NT2/D1 (cell line): ENCODE data around the gene ZFYVE21.

Experiments
- SUZ12 ChIP-seq: IDR thresholded peaks from 2 replicates; pipeline ENCODE4 v1.6.1; 2011; ENCODE audit not compliant: insufficient read length, insufficient read depth; ENCODE audit errors: extremely low read depth
- YY1 ChIP-seq: IDR thresholded peaks from 2 replicates; pipeline ENCODE4 v1.6.1; 2011; ENCODE audit not compliant: insufficient read length, insufficient read depth
- ZNF274 ChIP-seq: IDR thresholded peaks from 2 replicates; pipeline ENCODE4 v1.6.1; 2011; ENCODE audit warnings: mild to moderate bottlenecking, low read depth, low read length

DNA sequence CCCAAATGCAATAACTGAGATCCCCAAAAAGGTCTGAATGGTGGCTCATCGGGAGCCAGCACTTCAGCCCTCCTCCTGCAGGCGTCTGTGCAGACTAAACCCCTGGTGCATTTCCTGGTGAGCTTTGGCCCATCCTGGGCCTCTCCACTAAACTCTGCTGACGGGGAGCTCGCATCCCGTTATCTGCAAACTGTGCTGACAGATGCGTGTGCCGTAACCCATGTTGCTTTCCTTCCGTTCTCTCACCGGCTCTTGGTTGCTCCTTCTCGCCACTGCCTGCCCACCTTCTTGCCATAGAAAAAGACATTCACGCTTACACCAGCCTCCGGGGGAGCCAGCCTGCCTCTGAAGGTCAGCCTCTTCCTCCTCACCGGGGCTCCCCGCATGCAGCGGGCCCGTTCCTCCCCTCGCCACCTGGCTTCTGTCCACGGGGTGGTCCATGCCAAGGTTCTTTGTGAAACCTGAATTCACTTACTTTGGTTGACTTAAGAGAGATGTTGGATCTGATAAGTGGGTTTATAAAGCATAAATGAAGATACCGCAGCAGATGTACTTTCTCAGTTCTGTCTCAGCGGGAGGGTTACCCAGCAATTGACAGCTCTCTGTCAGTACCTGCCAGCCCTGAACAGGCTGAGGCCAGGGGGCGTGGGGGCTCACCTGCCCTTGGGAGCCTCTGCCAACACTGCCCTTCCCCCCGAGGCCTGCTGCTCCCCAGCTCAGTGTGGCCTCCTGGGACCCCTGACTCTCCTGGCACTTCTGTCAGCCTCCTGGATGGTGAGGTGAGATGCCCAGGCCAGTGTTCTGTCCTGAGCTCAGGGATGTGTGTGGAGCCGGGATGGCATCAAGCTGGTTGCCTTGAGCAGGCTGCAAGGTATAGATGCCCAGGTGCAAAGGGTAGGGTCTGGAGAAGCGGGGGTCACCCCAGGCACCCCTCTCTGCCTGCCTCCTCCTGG, 14.2 kb downstream of the ZFYVE21 start:
- TF ChIP-seq SUZ12 (no peak), YY1 (no peak), ZNF274 (no peak)
